ENCODE data around the gene DCAF8L1. TPM values are rescaled to one million over a fixed set of nuclear protein-coding genes. Genes with fewer than 3 reads are reported as not detected.
"Not testable (repeated sequence)": the region's sequence is repeated elsewhere in the genome, so short reads cannot be mapped to it uniquely, and the experiment has no call there.

DCAF8L1 gene
- total RNA-seq (2014; rRNA removed; shearing (Covaris generic)) = not detected in 2 replicates
- polyA plus RNA-seq (2015; cell fraction: cytosol; rRNA removed) = not detected in 2 replicates
- polyA plus RNA-seq (2015; cell fraction: nucleus; rRNA removed) = not detected in 2 replicates

DNA sequence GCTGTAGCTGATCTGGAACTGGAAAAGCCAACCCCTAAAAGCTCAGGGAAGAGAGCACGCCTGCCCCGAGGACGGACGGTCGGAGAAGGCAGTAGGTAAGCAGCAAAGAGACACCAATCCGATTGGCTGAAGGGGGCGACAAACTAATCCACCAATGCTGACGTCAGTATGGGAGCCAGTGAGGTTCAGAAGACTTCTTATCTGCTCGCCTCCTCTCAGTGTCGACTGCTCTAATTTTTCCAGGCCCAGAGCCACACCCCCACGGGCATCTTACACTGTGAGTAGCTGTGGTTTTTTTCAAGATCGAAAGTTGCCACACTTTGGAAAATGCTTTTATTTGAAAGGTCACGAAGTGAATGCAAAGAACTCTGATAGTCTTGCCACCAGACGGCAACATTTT is at the start of gene DCAF8L1:
TSS of gene DCAF8L1 (minus strand) at position 101 of the 400 bp plus-strand sequence. CDS start 115 bp downstream, outside the sequence.
- no peak for DNase-seq (ENCODE audit: low read depth)

DNA sequence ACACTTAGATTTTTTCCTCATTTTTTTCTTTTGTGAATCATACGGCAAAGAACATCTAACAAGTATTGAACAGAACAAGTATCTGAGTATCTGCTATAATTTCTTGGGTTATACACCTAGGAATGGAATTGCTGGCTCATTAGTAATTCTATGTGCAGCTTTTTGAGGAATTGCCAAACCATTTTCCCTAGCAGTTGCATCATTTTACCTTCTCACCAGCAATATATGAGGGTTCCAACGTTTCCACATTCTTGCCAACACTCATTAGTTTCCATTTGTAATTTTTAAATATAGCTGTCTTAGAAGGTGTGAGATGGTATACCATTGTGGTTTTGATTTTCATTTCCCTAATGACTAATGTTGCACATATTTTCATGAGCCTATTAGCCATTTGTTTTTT is 41.1 kb upstream of the DCAF8L1 start:
- DNase-seq (ENCODE audit: low read depth) = no peak

DNA sequence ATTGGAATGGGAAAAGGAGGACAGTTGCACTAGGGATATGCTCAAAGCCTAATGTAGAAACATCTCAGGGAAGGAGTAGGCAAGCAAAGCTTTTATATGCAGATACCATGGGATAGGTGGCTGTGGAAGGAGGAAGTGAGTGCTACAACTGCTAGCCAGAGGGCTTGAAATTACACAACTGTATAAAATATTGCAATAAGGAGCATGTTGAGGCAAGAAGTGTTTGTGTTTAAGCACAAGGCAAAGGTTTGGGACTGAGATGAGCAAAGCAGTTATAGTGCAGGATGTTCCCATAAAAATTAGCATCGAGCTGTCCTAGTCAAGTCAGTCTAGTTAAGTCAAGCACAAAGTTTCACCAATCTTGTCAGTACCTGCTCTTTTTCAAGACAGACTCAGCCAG is 35.6 kb upstream of the DCAF8L1 start:
- no peak for DNase-seq (ENCODE audit: low read depth)

DNA sequence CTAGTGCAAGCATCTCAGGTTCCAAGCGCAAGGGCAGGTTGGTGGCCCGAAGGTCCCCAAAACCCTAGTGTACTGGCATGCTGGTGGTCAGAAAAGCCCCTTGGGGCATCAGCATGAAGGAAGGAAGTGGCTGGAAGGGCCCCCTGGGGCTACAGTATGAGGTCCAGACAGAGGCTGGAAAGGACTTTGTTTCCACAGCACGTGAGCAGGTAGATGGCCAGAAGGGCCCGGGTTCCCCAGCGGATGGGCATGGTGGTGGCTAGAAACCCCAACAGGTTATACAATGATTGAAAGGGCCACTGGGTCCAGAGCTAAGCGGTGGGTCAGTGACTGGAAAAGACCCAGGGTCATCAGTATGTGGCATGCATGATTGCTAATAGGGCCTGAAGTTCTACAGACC is 34.7 kb upstream of the DCAF8L1 start:
- DNase-seq (ENCODE audit: low read depth) = no peak

DNA sequence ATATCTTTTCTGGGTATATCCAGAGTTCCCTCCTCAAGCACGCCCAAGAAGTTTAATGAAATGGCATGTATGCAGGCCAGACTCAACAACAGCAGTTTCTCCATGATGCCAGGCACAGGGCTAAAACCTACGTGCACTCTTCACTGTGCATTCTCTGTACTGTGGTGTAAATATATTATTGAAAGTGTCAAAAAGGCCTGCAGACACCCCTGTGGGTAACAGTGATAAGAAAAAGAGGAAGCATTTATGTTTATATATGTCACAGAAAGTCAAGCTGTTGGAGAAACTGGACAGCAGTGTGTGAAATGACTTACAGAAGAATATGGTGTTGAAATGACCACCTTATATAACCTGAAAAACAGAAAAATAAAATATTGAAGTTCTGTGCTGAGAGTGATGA is 29.6 kb upstream of the DCAF8L1 start:
- DNase-seq (ENCODE audit: low read depth) = no peak

DNA sequence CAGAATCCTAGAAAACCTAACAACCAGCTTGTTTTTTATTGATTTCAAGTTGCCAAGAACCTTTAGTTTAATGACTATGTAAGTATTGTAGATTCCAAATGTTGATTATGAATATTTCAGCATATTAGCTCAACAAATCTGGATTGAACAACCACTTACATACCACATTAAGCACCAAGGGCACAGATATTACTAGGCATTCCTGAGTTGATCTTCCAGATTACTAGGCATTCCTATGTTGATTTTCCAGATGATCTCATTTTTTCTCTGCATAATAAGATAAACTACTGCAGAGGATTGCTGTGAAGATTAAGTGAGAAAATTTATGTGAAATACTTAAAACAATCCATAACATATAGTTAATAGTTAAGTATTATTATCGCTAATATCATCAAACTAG is 17.4 kb upstream of the DCAF8L1 start:
- no peak for DNase-seq (ENCODE audit: low read depth)

DNA sequence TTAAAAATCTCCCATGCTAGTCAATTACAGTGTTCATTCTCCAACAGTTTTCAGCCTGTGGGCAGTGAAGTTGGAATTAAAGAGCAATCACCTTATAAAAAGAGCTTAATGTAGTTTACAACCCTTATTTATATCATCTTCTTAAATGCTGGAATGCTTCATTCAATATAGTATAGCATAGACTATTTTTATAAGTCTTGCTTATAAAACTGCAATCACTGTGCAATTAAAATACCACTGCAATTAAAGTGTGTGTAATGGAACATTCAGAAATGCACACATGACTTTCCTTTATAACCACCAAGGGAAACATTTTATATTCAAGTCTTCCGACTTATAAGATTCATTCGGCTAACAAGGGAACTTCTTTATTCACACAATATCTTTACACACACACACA is 16.4 kb upstream of the DCAF8L1 start:
- DNase-seq (ENCODE audit: low read depth) = no peak

DNA sequence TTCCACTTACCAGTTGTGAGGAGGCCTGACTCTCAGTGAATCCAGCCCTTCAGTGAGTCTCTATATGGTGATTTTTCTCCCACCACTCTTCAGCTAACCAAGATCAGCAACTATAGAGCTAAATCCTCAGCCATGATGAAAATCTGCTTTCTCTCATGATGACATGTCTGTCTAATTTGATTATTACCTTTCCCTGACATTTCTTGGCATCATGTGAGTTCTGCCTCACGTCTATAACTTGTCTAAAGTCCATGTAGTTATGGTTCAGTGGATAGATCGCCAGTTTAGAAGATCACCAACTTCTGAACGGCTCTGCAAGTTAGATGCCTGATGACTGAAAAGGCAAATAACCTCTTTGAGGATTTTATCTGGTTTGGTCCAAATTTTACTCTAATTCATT is 14.9 kb upstream of the DCAF8L1 start:
- no peak for DNase-seq (ENCODE audit: low read depth)

DNA sequence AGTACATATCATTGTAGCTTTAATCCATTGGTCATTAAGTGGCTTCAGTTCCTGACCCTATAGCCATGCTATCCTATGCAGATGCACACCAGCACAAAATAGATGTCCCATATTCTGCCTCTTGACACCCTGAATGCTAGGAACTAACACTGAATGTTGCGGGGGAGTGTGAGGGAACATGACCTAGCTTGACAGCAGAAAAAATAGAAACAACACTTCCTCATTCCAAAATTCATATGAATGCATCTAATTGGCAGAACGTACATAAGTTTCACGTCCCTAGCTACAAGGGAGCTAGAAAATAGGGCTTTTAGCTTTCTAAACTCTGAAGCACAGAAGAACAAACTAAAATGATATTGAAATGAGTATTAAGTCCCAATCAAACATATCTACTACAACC is 14.4 kb upstream of the DCAF8L1 start:
- no peak for DNase-seq (ENCODE audit: low read depth)

DNA sequence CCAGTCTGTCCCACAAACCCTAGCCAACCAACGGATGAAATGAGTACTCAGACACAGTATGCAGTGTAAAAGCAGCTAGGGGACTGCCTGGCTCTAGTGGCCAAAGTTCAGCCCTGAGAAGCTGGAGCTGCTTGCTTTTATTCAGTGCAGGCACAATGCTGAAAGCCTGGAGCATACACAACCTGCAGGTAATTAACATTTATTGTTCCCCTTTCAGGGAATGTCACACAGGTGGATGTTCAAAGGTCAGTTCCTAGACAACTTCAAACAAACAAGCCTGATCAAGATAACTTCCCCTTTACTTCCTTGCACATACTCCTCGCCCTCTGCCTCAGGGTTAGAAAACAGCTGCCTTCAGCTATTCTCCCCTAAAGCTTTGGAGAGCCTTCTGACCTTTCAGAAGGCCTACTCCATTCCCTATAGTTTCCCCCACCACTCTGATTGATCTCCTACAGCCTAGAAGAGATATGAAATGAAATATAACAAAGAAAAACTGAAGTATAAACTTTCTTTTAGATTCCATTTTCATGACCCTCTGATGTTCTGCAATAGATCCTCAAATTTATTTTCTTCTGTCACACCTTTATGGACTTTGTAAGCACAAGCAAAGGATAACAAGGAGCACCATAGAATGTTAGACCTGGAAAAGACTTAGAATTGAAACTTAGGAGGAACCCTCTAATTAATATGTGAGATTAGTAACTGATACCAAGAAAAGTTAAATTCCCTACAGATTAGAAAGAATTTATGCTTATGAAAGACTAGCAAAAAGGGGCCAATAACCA is 6.8 kb upstream of the DCAF8L1 start:
- DNase-seq (ENCODE audit: low read depth) = no peak

DNA sequence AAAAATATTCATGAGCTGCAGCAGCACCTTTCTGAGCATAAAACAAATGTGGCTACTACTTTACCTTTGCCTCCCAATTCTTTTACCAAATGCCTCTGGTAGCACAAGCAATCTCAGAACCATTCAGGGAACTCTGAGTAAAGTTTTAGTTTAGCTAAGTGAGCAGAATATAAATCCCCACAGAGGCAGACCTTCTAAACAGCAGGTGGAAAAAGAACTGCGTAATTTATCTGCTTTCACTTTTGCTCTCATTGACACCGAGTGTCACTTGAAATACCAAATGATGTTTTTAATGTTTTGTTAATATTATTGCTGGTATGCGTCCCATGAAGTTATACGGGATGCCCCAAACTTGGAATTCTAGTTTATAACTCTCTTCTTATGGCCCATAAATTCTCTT is 4.3 kb downstream of the DCAF8L1 start:
- not testable (repeated sequence) for DNase-seq (ENCODE audit: low read depth)

DNA sequence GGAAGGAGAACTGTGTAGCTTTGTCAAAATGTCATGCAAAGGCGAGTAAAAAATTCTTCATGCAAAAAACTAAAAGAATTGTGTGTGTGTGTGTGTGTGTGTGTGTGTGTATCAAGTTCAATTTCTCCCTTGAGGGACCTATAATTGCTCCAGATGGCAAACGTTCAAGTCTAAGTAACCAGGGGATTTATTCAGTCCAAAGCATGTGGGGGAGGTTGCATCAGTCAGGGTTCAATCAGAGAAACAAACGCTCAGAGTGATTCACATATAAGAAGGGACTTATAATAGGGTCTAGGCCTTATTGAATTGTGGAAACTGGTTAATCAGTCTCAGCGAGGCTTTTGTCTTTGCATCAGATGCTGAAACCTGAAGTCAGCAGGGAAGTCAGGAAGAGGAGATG is 5.0 kb downstream of the DCAF8L1 start:
- no peak for DNase-seq (ENCODE audit: low read depth)

DNA sequence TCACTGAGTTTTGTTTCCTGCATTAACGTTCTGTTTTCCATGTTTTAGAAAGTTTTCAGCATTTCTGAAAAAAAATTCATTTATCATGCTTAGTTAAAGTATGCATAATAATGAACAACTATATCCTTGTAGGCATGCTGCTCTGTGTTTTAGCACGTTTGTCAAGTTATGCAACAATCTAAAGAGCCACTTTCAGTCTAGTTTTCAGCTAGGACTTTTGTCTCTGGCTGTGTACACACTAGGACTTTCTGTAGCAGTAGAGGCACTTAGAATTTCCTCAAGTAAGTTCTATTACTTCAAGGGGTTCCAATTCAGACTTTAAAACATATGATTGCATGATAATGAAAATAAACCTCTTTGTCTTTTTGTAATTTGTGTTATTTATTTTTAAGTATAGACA is 12.4 kb downstream of the DCAF8L1 start:
- DNase-seq (ENCODE audit: low read depth) = no peak

DNA sequence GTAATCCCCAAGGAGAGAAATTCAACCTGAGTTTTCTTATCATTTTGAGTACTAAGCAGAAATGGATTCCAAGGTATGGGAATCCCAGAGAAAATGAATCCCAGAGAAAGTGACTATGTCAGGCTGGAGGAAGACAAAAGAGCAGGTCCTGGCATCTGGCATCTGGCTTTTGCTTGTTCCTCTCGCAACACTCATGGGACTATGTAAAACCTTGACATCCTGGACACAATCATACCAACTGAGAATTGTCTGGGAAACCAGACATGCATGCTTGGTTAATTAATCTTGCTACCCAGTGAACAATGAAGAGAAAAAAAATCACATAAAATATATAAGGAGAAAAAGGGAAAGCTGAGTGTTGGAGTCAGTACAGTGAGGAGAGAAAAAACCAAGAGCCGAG is 12.9 kb downstream of the DCAF8L1 start:
- no peak for DNase-seq (ENCODE audit: low read depth)

DNA sequence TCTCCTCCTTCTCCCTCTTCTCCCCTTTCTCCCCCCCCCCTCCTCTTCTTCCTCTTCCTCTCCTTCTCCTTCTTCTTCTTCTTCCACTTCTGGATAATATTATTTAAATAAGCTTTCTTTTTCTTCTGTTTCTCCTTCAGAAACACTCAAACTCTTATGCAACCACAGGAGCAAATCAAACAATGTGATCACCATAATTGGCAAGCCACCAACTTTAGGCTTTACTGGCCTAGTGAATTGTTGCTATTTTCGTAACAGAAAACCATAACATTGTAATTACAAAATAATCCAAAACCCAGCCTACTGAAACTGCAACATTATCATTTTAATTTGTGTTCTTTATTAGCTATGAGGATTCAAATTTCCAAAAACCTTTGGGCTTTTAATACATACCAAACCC is 14.3 kb downstream of the DCAF8L1 start:
- DNase-seq (ENCODE audit: low read depth) = peak; percentile 8

DNA sequence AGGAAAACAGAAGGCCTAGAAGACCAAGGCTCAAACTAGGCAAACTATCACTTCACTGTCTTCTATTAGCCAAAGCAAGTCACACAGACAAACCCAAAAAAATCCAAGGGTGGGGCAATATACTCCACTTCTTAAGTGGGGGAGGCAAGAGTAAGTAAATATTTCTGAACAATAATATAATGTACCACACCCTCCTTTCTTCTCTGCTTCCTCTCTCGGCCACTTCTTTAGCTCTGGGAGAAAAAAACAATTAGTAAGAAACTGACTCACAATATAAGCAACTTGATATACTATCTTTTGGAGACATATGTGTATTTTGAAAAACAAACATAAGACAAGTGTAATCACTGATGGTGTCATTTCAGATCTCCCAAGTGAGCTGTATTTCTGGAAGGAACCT is 14.8 kb downstream of the DCAF8L1 start:
- peak; percentile 18 for DNase-seq (ENCODE audit: low read depth)

DNA sequence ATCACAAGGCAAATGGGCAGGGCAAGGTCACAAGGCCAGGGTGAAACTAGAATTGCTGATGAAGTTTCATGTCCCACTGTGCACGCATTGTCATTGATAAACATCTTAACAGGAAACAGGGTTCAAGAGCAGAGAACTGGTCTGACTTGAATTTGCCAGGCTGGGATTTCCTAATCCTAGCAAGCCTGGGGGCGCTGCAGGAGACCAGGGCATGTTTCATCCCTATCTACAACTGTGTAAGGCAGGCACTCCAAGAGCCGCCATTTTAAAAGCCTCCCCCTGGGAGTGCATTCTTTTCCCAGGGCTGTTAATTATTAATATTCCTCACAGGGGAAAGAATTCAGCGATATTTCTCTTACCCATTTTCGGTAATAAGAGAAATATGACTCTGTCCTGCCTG is 15.9 kb downstream of the DCAF8L1 start:
- DNase-seq (ENCODE audit: low read depth) = not testable (repeated sequence)

DNA sequence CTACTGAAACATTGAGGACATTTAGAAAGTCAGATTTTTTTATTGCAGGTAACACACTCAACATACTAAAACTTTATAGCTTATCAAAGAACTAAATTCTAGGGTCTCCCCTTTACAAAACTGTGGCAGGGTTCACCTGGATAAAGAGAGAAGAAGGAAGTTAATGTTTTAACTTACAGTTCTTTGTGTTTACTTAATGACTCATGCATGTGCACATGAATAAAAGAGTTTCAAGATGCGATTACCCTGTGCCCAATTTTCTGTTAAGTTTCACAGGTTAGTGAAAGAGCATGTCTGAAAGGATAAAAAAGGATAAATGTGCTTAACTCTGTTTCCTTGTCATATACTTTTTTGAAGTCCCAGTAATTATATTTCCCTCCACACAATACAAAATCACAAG is 16.8 kb downstream of the DCAF8L1 start:
- DNase-seq (ENCODE audit: low read depth) = no peak

DNA sequence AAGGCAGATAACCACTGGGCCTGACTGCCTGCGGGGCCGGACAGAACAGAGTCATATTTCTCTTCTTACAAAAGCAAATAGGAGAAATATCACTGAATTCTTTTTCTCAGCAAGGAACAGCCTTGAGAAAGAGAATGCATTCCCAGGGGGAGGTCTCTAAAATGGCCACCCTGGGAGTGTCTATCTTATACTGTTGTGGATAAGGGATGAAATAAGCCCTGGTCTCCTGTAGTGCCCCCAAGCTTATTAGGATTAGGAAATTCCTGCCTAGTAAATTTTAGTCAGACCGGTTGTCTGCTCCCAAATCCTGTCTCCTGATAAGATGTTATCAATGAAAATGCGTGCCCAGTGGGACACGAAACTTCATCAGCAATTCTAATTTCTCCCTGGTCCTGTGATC is 20.8 kb downstream of the DCAF8L1 start:
- DNase-seq (ENCODE audit: low read depth) = not testable (repeated sequence)

DNA sequence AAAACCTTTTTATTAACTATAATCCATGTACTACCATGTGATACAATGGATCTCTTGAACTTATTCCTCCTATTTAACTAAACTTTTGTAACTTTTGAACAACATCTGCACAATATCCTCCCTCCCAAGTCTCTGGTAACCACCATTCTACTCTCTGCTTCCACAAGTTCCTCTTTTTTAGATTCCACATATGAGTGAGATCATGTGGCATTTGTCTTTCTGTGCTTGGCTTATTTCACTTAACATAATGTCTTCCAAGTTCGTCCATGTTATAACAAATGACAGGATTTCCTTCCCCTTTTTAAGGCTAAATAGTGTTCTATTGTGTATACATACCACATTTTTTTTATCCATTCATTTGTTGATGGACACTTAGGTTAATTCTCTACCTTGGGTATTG is 28.1 kb downstream of the DCAF8L1 start:
- no peak for DNase-seq (ENCODE audit: low read depth)

DNA sequence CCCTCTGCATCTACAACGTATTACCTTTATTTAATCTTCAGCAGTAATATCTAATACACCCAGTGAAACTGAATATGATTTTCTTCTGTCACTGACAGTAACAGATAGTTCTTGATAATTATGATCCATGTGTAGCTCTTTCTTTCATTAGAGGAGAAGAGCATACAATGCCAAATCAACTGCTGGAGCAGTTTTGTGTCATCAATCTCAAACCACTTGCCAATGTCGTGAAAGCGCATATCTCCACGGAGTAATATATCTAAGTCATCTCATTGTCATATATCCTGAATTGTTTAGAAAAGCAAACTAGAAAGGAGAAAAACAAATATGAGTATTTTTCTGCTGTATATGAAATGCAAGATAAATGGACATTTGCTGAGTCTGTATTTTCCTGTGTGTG is 47.9 kb downstream of the DCAF8L1 start:
- DNase-seq (ENCODE audit: low read depth) = no peak
